H9 (cell line): ENCODE measurements around the gene DBN1. TPM values are rescaled to one million over a fixed set of nuclear protein-coding genes. Genes with fewer than 3 reads are reported as not detected.

Source experiments
- DNase-seq: peaks from one replicate; pipeline ENCODE4 v3.0.0-alpha.2; 2017
- H2AFZ ChIP-seq: one replicate; pipeline ENCODE4 v1.6.1; 2013; ENCODE audit warnings: mild to moderate bottlenecking, low read length, control low read depth, moderate library complexity
- H2AK5ac ChIP-seq: 2 replicates; pipeline ENCODE4 v1.6.1; 2013; ENCODE audit warnings: low read length, control low read depth, mixed read lengths; ENCODE audit not compliant: insufficient read length
- H2BK120ac ChIP-seq: one replicate; pipeline ENCODE4 v1.6.1; 2013; ENCODE audit warnings: low read depth, mild to moderate bottlenecking, low read length, control low read depth, inconsistent platforms; ENCODE audit not compliant: poor library complexity, severe bottlenecking
- H2BK12ac ChIP-seq: 2 replicates; pipeline ENCODE4 v1.6.1; 2013; ENCODE audit warnings: low read length, control low read depth, mixed read lengths, low read depth; ENCODE audit not compliant: insufficient read length
- H2BK15ac ChIP-seq: 2 replicates; pipeline ENCODE4 v1.6.1; 2013; ENCODE audit warnings: low read depth, low read length, control low read depth
- H2BK20ac ChIP-seq: one replicate; pipeline ENCODE4 v1.6.1; 2013; ENCODE audit warnings: low read depth, mild to moderate bottlenecking, low read length, control low read depth, inconsistent platforms; ENCODE audit not compliant: poor library complexity, severe bottlenecking
- H2BK5ac ChIP-seq: 2 replicates; pipeline ENCODE4 v1.6.1; 2013; ENCODE audit warnings: low read length, control low read depth, mixed read lengths; ENCODE audit not compliant: insufficient read length
- H3K14ac ChIP-seq: 2 replicates; pipeline ENCODE4 v1.6.1; 2013; ENCODE audit warnings: low read length, control low read depth; ENCODE audit not compliant: insufficient read depth
- H3K18ac ChIP-seq: 2 replicates; pipeline ENCODE4 v1.6.1; 2013; ENCODE audit warnings: low read depth, mild to moderate bottlenecking, mixed read lengths, low read length, control low read depth; ENCODE audit not compliant: insufficient read length
- H3K23ac ChIP-seq: 2 replicates; pipeline ENCODE4 v1.6.1; 2013; ENCODE audit warnings: low read length, control low read depth, mixed read lengths, low read depth; ENCODE audit not compliant: insufficient read length
- H3K23me2 ChIP-seq: 2 replicates; pipeline ENCODE4 v1.6.1; 2013; ENCODE audit warnings: low read depth, mild to moderate bottlenecking, mixed read lengths, low read length, control low read depth; ENCODE audit not compliant: insufficient read length, poor library complexity, severe bottlenecking
- H3K27ac ChIP-seq: 2 replicates; pipeline ENCODE4 v1.5.1; 2013; ENCODE audit warnings: low read length, control low read depth, mixed read lengths, low read depth; ENCODE audit not compliant: insufficient read length
- H3K27me3 ChIP-seq: 2 replicates; pipeline ENCODE4 v1.6.1; 2013; ENCODE audit warnings: low read length, control low read depth, inconsistent platforms; ENCODE audit not compliant: insufficient read depth
- H3K4ac ChIP-seq: 2 replicates; pipeline ENCODE4 v1.6.1; 2013; ENCODE audit warnings: low read depth, mild to moderate bottlenecking, control low read depth, inconsistent platforms, low read length, moderate library complexity
- H3K4me1 ChIP-seq: 2 replicates; pipeline ENCODE4 v1.6.1; 2013; ENCODE audit warnings: low read length, control low read depth, inconsistent platforms; ENCODE audit not compliant: insufficient read depth
- H3K4me2 ChIP-seq: 2 replicates; pipeline ENCODE4 v1.6.1; 2013; ENCODE audit warnings: low read length, control low read depth, mixed read lengths; ENCODE audit not compliant: insufficient read length, insufficient read depth
- H3K56ac ChIP-seq: 2 replicates; pipeline ENCODE4 v1.6.1; 2013; ENCODE audit warnings: low read depth, mild to moderate bottlenecking, mixed read lengths, low read length, control low read depth; ENCODE audit not compliant: insufficient read length
- H3K79me1 ChIP-seq: 2 replicates; pipeline ENCODE4 v1.6.1; 2013; ENCODE audit warnings: low read depth, mild to moderate bottlenecking, moderate library complexity, low read length, control low read depth, inconsistent platforms; ENCODE audit not compliant: insufficient read depth, poor library complexity, severe bottlenecking
- H3K79me2 ChIP-seq: 2 replicates; pipeline ENCODE4 v1.6.1; 2013; ENCODE audit warnings: low read length, control low read depth, inconsistent platforms; ENCODE audit not compliant: insufficient read depth
- H3K9ac ChIP-seq: 2 replicates; pipeline ENCODE4 v1.6.1; 2013; ENCODE audit warnings: low read length, control low read depth, mixed read lengths; ENCODE audit not compliant: insufficient read length; ENCODE audit errors: extremely low read depth
- H3K9me3 ChIP-seq: one replicate; pipeline ENCODE4 v1.6.1; 2013; ENCODE audit warnings: low read depth, low read length, inconsistent platforms; ENCODE audit not compliant: control insufficient read depth
- H3T11ph ChIP-seq: one replicate; pipeline ENCODE4 v1.6.1; 2013; ENCODE audit warnings: mild to moderate bottlenecking, low read length, control low read depth, inconsistent platforms
- H4K20me1 ChIP-seq: one replicate; pipeline ENCODE4 v1.6.1; 2013; ENCODE audit not compliant: control insufficient read depth, insufficient read length, insufficient read depth
- H4K5ac ChIP-seq: 2 replicates; pipeline ENCODE4 v1.6.1; 2013; ENCODE audit warnings: low read depth, mild to moderate bottlenecking, mixed read lengths, low read length, control low read depth; ENCODE audit not compliant: insufficient read length
- H4K8ac ChIP-seq: replicated peaks from 2 replicates; pipeline ENCODE4 v1.6.1; 2013; ENCODE audit warnings: low read length, control low read depth, mixed read lengths, low read depth; ENCODE audit not compliant: insufficient read length
- H4K91ac ChIP-seq: 2 replicates; pipeline ENCODE4 v1.6.1; 2013; ENCODE audit warnings: low read depth, mild to moderate bottlenecking, moderate library complexity, mixed read lengths, low read length, control low read depth; ENCODE audit not compliant: insufficient read length
- H3K27ac Mint-ChIP-seq, 3 experiments: 2 replicates in 2 of 3; 3 replicates in 1 of 3; pipeline ENCODE4 v1.8.0; 2020 to 2021; ENCODE audit warnings: mixed read lengths in 3 of 3, mild to moderate bottlenecking in 1 of 3, moderate library complexity in 1 of 3
- H3K27me3 Mint-ChIP-seq: 2 replicates; pipeline ENCODE4 v1.8.0; 2021; ENCODE audit warnings: low read depth, mild to moderate bottlenecking, moderate library complexity, mixed read lengths
- H3K36me3 Mint-ChIP-seq, 3 experiments: 2 replicates in 2 of 3; 3 replicates in 1 of 3; pipeline ENCODE4 v1.8.0; 2020 to 2021; ENCODE audit warnings: low read depth in 3 of 3, mixed read lengths in 3 of 3; ENCODE audit not compliant: insufficient read depth in 1 of 3
- H3K4me1 Mint-ChIP-seq, 2 experiments: 2 replicates each; pipeline ENCODE4 v1.8.0; 2020; ENCODE audit warnings: mixed read lengths in 2 of 2
- H3K4me3 Mint-ChIP-seq, 2 experiments: 2 replicates in 1 of 2; 3 replicates in 1 of 2; pipeline ENCODE4 v1.8.0; 2020 to 2021; ENCODE audit warnings: mild to moderate bottlenecking in 2 of 2, mixed read lengths in 2 of 2, moderate library complexity in 1 of 2
- H3K9me3 Mint-ChIP-seq, 2 experiments: 2 replicates in 1 of 2; 3 replicates in 1 of 2; pipeline ENCODE4 v1.8.0; 2020; ENCODE audit warnings: mild to moderate bottlenecking in 2 of 2, mixed read lengths in 2 of 2, moderate library complexity in 1 of 2
- CTCF ChIP-seq: fragments of 200-600 bp; sonication (generic); conservative IDR thresholded peaks from 3 replicates; pipeline ENCODE4 v1.8.0; 2021; ENCODE audit warnings: antibody characterized with exemption, mild to moderate bottlenecking
- WGBS: extraction: QIAGEN DNeasy Blood & Tissue Kit; methylation state at CpG from one replicate; pipeline ENCODE4 v1.1.7; 2013; ENCODE audit warnings: missing lambda C conversion rate, low lambda C conversion rate, mixed read lengths; ENCODE audit not compliant: insufficient read length; ENCODE audit errors: extremely low coverage; 5-methylcytosine and 5-hydroxymethylcytosine counted together
- total RNA-seq: library from RNA; stranded (reverse); gene quantifications from 2 replicates; pipeline ENCODE4 v1.2.1, GENCODE V29; 2021

Gene DBN1
- total RNA-seq, 1 experiment from 2014 or later, result 340 TPM

DNA sequence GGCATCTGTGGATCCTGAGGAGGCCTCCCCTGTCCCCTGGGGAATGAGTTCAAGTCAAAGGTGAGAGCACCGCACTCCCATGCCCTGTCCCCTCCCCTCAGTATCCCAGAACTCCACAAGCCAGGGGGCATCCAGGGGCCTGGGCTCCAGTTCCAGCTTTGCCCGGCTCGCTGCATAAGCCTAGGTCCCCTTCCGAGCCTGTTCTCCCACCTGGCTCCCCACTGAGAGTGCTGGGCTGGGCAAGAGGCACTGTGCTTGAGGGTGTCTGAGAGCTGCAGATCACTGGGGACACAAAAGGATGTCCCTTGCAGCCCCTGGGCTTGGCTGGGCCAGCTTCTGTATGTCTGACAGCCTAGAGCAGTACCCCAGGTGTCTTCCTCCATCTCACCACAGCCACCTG, 31.6 kb upstream of the DBN1 start:
- H2BK120ac ChIP-seq, result no peak overlapping the region
- no peaks in the 10 kb centered on the region for H3K23me2 ChIP-seq
- no peaks in the 10 kb centered on the region for H3K79me2 ChIP-seq
- H4K91ac ChIP-seq, result no peak overlapping the region
- Mint-ChIP-seq H3K4me1 (peaks cover 19 to 29% of the 10 kb centered on the region in 2 experiments), H3K36me3 (peaks cover 10 to 20% (median 12%) of the 10 kb centered on the region in 3 experiments; a peak in 6 of 7 replicates), H3K4me3 (no peak overlapping the region), H3K27ac (no peak overlapping the region; a peak in 1 of 7 replicates), H3K27me3 (peaks cover 6% of the 10 kb centered on the region), H3K9me3 (no peaks in the 10 kb centered on the region)
- no peak overlapping the region for H3K23ac ChIP-seq
- H3K9ac ChIP-seq, result no peak overlapping the region
- TF ChIP-seq CTCF, result no peak
- no peak overlapping the region for H2BK12ac ChIP-seq
- H2BK5ac ChIP-seq, result no peak overlapping the region
- H3K4me1 ChIP-seq, result no peaks in the 10 kb centered on the region; the same call in 1 of the 2 replicates
- no peak overlapping the region for H2BK20ac ChIP-seq
- H2AFZ ChIP-seq, result no peak overlapping the region
- H3K4me2 ChIP-seq, result no peak overlapping the region
- H3K9me3 ChIP-seq, result no peaks in the 10 kb centered on the region
- H3K56ac ChIP-seq, result no peak overlapping the region
- no CpG with 5 or more reads among the region's 4 CpGs for WGBS
- H3K4ac ChIP-seq, result no peak overlapping the region
- H3K27ac ChIP-seq, result no peak overlapping the region
- no peak overlapping the region for H3K18ac ChIP-seq
- no peak for DNase-seq
- H4K5ac ChIP-seq, result no peak overlapping the region
- H3K27me3 ChIP-seq, result no peaks in the 10 kb centered on the region
- H2BK15ac ChIP-seq, result no peak overlapping the region
- H4K8ac ChIP-seq, result no peak overlapping the region
- no peaks in the 10 kb centered on the region for H3K79me1 ChIP-seq
- no peaks in the 10 kb centered on the region for H4K20me1 ChIP-seq
- H2AK5ac ChIP-seq, result no peak overlapping the region
- no peak overlapping the region for H3T11ph ChIP-seq
- no peak overlapping the region for H3K14ac ChIP-seq
